ENCODE results near the gene FBXL7. TPM values are rescaled to one million over a fixed set of nuclear protein-coding genes. Genes with fewer than 3 reads are reported as not detected.

Gene FBXL7
- total and polyA plus RNA-seq, 2 experiments from 2014 or later = 4.5 to 15.2 TPM

DNA sequence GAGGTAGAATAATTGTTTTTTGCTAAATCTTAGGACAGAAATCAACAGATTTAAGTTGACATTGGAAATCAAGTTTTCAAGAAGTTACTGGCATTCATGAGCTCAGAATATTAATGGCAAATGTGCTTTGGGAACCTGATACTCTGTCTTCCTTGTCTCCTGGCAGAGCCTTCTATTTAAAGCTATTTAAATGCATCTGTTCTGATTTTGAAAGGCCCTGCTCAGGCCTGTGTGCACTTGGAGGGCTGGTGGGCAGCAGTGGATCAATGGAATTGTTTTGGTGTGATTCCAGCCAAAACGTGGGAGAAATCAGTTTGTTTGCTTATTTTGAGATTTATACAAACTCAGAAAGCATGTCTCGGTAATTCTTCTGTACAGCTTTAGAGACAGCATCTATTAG, 38.5 kb downstream of the FBXL7 start:
- H3K27ac Mint-ChIP-seq = peak overlapping the region; percentile 95
- peaks cover 27% of the 10 kb centered on the region for H3K9me3 Mint-ChIP-seq
- Histone ChIP-seq H3K4me1 (ENCODE audit: insufficient read depth) (peaks cover 39% of the 10 kb centered on the region), H3K4me2 (peak overlapping the region; percentile 70), H3K36me3 (ENCODE audit: insufficient read depth) (no peaks in the 10 kb centered on the region), H2AFZ (no peak overlapping the region), H3K9me2 (ENCODE audit: insufficient read depth) (no peaks in the 10 kb centered on the region), H3K27ac (ENCODE audit: low read depth) (peak overlapping the region; percentile 33; the same call in 1 of the 2 replicates), H3K79me2 (replicated peaks; ENCODE audit: insufficient read depth) (peaks cover 66% of the 10 kb centered on the region), H3F3A (replicated peaks; ENCODE audit: low read depth) (no peaks in the 10 kb centered on the region), H3K4me3 (peak overlapping the region; percentile 38), H3K27me3 (ENCODE audit: insufficient read depth) (no peaks in the 10 kb centered on the region), H4K20me1 (replicated peaks; ENCODE audit: insufficient read depth) (no peaks in the 10 kb centered on the region)
- H3K36me3 Mint-ChIP-seq (ENCODE audit: low read depth) = peaks cover 28% of the 10 kb centered on the region
- H3K27me3 Mint-ChIP-seq (ENCODE audit: insufficient read depth, low read depth, poor library complexity) = peaks cover 2% of the 10 kb centered on the region
- TF ChIP-seq NANOG (IDR thresholded peaks at IDR 0.05; ENCODE audit: borderline replicate concordance) (no peak), ZNF331 (CRISPR knock-in tag; IDR thresholded peaks at IDR 0.05; ENCODE audit: low read depth) (no peak)
- H3K4me3 Mint-ChIP-seq = peak overlapping the region; percentile 57
- peak; percentile 73 for ATAC-seq
- H3K4me1 Mint-ChIP-seq = peaks cover 38% of the 10 kb centered on the region
- DNase-seq (ENCODE audit: low spot score) = no peak

DNA sequence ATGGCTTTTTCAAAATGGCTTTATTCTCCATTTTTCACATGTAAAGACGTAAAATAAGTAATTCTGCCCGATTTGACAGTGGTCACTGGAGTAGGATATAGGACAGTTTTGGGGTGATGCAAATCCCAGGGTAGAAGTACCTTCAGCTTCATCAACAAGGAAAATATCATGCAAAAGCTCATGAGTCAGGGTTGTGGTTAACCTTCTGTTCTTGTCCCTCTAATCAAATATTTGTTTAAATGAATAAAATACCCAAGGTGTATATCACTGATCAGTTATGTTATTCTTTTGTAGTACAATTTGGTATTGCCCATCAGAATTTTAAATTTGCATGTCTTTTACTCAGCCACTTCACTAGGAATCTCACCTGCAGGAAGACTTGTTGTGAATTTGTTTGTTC, 40.0 kb downstream of the FBXL7 start:
- no peaks in the 10 kb centered on the region for H3K9me2 ChIP-seq (ENCODE audit: insufficient read depth)
- peaks cover 23% of the 10 kb centered on the region for H3K36me3 Mint-ChIP-seq (ENCODE audit: low read depth)
- no peak overlapping the region for H3K27ac Mint-ChIP-seq
- no peak overlapping the region for H3K4me3 Mint-ChIP-seq
- no peaks in the 10 kb centered on the region for H3K36me3 ChIP-seq (ENCODE audit: insufficient read depth)
- H3K27me3 ChIP-seq (ENCODE audit: insufficient read depth) = no peaks in the 10 kb centered on the region
- H3K79me2 ChIP-seq (replicated peaks; ENCODE audit: insufficient read depth) = peaks cover 64% of the 10 kb centered on the region
- peaks cover 2% of the 10 kb centered on the region for H3K27me3 Mint-ChIP-seq (ENCODE audit: insufficient read depth, low read depth, poor library complexity)
- no peak overlapping the region for H3K4me3 ChIP-seq
- no peaks in the 10 kb centered on the region for H4K20me1 ChIP-seq (replicated peaks; ENCODE audit: insufficient read depth)
- peaks cover 52% of the 10 kb centered on the region for H3K4me1 Mint-ChIP-seq
- H3K9me3 Mint-ChIP-seq = peaks cover 22% of the 10 kb centered on the region
- peaks cover 52% of the 10 kb centered on the region for H3K4me1 ChIP-seq (ENCODE audit: insufficient read depth)
- H2AFZ ChIP-seq = no peak overlapping the region
- DNase-seq (ENCODE audit: low spot score) (no peak), ATAC-seq (no peak)
- 0 out of 2 replicates have a peak overlapping the region, but pooled peaks have one; percentile 70 for H3K4me2 ChIP-seq
- H3K27ac ChIP-seq (ENCODE audit: low read depth) = no peak overlapping the region; the same call in 1 of the 2 replicates
- H3F3A ChIP-seq (replicated peaks; ENCODE audit: low read depth) = no peaks in the 10 kb centered on the region
- TF ChIP-seq, protein P1, sequence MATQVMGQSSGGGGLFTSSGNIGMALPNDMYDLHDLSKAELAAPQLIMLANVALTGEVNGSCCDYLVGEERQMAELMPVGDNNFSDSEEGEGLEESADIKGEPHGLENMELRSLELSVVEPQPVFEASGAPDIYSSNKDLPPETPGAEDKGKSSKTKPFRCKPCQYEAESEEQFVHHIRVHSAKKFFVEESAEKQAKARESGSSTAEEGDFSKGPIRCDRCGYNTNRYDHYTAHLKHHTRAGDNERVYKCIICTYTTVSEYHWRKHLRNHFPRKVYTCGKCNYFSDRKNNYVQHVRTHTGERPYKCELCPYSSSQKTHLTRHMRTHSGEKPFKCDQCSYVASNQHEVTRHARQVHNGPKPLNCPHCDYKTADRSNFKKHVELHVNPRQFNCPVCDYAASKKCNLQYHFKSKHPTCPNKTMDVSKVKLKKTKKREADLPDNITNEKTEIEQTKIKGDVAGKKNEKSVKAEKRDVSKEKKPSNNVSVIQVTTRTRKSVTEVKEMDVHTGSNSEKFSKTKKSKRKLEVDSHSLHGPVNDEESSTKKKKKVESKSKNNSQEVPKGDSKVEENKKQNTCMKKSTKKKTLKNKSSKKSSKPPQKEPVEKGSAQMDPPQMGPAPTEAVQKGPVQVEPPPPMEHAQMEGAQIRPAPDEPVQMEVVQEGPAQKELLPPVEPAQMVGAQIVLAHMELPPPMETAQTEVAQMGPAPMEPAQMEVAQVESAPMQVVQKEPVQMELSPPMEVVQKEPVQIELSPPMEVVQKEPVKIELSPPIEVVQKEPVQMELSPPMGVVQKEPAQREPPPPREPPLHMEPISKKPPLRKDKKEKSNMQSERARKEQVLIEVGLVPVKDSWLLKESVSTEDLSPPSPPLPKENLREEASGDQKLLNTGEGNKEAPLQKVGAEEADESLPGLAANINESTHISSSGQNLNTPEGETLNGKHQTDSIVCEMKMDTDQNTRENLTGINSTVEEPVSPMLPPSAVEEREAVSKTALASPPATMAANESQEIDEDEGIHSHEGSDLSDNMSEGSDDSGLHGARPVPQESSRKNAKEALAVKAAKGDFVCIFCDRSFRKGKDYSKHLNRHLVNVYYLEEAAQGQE (IDR thresholded peaks at IDR 0.05; ENCODE audit: unreplicated experiment) = no peak
- TF ChIP-seq NANOG (IDR thresholded peaks at IDR 0.05; ENCODE audit: borderline replicate concordance) (no peak), CREB1 (CRISPR knock-in tag; IDR thresholded peaks at IDR 0.05; ENCODE audit: low read depth) (no peak), EZH2phosphoT487 (IDR thresholded peaks at IDR 0.05; ENCODE audit: unreplicated experiment) (no peak), ZNF462 (CRISPR knock-in tag; IDR thresholded peaks at IDR 0.05) (no peak), STAT1 (IDR thresholded peaks at IDR 0.05; ENCODE audit: unreplicated experiment) (no peak), EZH2 (IDR thresholded peaks at IDR 0.05; ENCODE audit: low read depth, unreplicated experiment) (no peak), CTCF (conservative IDR thresholded peaks at IDR 0.05; ENCODE audit: low read depth in 2 of 2) (no peak)
